HG02943 (cell line): ENCODE data around the gene ARL4D.
"Not testable (repeated sequence)": the region's sequence is repeated elsewhere in the genome, so short reads cannot be mapped to it uniquely, and the experiment has no call there.

Source experiments
- ATAC-seq: cut with Tn5 transposase; IDR thresholded peaks from one replicate; pipeline ENCODE4 v1.9.1; 2021; ENCODE audit warnings: mild to moderate bottlenecking, low read depth, moderate library complexity; ENCODE audit not compliant: unreplicated experiment

ARL4D gene

DNA sequence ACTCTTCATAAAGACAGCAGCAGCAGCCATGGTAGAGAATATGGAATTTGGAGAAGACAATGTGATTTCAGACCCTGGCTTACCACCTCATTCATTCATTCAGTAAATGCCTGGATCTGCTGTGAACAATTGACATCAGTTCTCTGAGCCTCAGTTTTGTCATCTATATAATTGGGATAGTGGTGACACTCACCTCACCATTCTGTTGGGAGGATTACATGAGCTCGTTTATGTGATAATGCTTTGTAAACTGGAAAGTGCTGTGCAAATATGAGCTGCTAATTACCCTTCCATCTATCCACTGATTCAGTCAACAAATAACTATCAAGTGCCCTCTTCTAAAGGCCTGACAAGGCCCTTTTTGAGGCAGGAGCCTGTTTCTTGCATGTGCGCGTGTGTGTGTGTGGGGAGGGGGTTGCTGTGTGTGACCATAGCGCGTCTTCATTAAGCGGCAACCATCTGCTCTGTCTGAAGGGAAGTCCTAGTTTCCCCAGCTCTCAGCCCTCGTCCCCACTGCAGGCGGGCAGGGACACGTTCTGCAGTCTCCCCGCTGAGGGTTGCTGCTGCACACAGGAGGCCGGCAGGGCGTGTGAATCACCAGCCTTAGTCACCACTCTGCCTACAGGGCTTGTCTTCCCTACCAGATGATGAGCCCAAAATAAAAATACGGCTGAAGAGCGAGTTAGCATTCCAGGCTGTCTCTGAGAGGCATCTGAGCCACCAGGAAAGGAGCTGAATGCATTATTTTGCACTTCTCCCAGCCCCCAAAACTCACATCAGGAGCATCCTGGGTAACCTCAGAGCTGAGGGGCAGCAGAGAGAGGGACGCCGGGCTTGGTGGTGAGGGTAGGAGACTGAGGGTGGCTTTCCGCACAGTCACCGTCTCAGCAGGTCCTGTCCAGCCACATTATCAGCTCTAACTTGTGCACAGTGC, 19.9 kb downstream of the ARL4D start:
- ATAC-seq = no peak

DNA sequence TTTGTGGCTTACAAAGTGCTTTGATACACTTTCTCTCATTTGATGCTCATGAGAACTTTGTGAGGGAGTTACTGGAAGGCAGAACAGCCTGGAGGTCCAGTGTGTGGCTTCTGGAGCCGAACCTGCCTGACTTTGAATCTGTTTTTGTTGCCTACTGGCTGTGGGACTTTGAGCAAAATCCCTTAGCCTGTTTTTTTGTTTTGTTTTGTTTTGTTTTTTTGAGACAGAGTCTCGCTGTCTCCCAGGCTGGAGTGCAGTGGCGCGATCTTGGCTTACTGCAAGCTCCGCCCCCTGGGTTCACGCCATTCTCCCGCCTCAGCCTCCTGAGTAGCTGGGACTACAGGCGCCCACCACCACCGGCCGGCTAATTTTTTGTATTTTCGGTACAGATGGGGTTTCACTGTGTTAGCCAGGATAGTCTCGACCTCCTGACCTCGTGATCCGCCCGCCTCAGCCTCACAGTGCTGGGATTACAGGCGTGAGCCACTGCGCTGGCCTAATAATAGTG, 20.6 kb downstream of the ARL4D start:
- ATAC-seq = not testable (repeated sequence)

DNA sequence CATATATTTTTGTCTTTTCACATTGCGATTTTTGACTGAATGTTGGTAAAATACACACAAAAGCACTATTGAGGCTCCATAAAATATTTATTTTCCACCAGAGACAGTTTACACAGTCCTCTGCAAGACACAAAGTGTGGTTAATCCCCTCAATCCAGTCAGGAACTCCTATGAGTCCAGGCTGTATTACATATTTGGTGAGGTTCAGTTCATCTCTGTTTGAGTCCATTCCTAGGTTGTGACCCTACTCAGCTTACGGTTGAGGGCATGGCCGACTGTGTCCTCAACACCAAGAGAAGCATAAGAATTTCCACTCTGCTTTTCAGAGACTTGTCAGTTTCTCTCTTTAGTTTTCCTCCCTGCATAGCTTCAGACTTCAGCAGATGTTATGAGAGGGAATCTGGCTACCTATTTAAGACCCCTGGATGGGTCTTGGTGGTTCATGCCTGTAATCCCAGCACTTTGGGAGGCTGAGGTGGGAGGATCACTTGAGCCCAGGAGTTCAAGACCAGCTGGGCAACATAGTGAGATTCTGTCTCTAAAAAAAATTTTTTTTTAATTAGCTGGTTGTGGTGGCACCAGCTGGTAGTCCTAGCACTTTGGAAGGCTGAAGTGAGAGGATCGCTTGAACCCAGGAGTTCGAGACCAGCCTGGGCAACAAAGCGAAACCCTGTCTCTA, 25.1 kb downstream of the ARL4D start:
- ATAC-seq = no peak

DNA sequence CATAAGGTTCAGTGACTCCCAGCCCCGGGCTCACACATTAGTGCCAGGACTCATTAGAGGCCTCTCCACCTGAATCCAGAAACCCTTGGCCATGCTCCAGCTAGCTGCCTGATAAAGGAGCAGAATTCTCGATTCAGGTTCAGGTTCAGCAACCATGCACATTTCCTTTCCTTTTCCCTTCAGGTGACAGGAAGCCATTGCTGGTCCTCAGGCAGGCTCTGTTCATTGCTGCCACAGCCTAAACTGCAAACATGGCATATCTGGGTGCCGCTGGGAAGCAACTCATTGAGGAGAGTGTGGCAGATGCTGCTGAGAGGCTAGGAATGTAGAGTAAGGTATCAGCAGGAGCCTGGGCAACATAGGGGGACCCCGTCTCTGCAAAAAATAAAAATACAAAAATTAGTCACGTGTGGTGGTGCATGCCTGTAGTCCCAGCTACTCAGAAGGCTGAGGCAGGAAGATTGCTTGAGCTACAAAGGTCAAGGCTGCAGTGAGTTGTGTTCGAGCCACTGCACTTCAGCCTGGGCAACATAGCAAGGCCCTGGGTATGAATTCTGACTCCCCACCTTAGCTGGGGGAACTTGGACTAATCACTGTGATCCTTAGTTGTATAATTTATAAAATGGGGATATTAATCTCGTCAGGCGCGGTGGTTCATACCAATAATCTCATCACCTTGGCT, 28.7 kb downstream of the ARL4D start:
- no peak for ATAC-seq

DNA sequence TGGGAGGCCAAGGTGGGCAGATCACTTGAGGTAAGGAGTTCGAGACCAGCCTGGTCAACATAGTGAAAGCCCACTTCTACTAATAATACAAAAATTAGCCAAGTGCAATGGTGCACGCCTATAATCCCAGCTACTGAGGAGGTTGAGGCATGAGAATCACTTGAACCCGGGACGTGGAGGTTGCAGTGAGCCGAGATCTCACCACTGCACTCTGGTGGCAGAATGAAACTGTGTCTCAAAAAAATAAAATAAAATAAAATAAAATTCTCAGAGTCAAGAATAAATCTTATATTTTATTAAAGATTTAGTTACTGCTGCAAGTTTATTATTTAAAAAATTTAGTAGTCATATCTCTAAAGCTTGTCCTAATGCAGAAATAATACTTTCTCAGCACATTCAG, 29.7 kb downstream of the ARL4D start:
- no peak for ATAC-seq

DNA sequence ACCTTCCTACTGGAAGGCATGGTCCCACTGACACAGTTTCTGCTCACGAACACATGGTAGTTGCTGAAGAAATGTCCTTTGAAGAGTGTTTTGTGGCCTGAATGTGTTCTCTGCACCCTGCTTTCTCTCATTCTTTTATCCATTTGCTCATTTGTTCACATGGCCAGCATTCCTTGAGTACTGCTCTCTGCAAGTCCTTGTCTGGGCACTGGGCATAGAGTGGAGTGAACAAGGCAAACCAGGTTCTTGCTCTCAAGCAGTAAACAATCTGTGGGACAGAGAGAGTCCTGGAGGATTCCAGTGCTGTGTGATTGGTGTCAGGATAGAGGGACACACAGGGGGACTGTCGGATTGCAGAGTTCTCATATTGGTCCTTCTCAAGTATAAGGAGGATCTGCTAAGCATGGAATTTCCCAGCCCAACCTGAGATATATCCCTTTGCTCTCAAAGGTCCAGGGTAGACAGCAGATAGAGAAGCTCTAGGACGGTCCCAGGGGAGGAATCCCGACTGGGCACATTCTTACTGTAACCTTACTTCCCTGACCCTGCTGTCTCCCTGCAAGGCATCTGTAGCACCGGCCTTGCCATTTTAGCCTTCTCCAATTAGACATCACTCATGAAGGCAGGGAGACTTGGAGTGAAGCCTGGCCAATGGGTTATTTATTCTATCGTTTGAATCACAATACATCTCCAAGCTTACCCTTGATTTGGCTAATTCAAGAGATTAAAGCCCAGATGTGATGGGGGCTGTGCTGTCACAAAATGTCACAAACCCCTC, 32.3 kb downstream of the ARL4D start:
- no peak for ATAC-seq

DNA sequence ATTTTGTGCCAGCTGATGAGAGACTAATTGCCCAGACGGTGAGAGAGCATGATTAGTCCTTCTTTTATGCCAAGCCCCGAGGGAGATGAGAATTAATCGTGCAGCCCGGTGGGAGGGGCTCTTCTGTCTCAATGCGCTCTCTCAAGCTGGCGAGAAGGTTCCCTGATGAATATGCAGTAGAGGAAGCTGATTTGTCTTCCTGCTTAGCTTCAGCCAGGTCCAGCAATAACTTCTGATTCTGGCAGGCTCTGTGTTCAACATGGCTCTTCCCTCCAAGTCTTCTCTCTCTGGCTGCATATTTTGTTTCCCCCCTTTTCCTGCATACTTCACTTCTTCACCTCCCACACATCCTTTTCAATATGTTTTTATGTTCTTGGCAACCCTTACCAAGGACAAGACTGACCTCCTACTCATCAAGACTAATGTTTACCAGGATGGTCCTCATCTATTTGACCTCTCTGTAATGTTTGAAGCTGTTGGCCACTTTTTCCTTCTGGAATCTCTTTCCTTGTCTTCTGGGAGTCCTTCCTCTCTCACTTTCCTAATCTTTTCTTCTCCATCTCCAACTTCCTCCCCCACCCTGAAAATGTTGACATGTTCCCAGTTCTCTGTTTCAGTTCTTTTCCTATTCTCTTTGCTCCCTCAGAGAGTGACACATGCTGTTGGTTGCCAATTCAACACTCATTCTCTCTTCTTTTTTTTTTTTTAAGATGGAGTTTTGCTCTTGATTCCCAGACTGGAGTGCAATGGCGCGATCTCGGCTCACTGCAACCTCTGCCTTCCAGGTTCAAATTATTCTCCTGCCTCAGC, 33.1 kb downstream of the ARL4D start:
- ATAC-seq = no peak

DNA sequence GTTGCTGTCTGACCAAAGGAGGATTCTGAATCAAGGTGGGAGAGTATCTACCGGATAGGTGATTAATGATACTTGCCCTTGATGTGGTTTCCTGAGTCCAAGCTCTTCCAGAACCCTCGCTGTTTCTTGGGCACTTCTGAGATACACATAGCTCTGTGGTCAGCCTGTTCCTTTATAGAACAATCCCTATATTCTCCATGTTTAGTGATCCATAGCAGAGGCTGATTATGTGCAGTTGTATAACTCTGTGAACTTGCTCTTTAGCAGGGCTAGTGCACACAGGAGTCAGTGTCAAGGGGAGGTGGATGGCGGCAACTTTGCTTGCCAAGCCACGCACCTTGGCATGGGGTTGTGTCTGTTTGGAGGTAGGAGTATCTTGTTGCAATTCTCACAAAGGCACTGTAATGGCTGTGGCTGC, 36.1 kb downstream of the ARL4D start:
- ATAC-seq = no peak

DNA sequence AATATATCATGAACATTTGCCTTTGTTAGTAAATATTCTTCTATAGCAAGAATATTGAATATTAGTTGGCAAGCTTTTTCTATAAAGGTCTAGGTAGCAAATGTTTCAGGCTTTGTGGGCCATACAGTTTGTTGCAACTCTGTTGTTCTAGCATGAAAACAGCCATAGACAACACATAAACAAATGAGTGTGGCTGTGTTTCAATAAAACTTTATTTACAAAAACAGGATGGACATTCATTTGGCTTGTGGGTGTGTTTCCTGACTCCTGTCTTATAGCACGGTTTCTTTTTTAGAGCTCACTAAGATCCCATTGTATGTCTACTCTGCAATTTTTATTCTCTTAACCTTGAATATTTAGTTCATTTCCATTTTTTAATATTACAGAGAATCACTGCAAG, 39.0 kb downstream of the ARL4D start:
- no peak for ATAC-seq

DNA sequence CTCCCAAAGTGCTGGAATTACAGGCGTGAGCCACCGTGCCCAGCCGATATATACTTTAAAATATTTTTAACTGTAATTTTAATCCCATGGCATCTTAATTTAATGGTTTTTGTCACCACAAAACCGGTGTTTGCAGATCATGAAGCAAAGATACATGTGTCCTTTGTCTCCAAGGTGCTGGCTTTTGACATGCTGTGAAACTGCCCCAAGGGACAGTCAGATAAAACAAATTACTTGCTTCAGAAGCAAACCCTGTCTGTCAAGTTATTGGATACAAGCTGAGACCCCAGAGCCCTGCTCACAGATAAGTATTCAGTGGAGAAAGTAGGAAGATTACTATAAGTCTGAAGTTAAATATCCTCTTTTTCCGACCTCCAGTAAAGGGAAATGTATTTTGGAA, 39.8 kb downstream of the ARL4D start:
- no peak for ATAC-seq

DNA sequence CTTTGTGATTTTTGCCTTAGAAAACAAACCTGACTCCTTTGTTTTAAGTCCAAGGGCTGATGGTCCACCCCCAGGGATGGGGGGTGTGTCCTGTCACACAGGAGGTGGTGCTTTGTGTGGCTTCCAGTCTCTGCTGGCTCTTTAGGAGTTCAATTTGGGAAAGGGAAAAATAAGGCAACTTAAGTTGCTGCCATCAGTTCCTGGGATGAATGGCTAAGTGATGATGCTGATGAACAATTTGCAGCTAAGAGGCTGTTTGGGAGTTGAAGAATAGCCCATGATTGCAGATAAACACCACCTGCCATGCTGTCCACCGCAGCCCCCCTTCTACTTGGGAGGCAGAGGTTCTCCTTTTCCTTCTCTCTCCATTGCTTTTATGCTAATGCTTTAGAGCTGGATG, 40.2 kb downstream of the ARL4D start:
- no peak for ATAC-seq

DNA sequence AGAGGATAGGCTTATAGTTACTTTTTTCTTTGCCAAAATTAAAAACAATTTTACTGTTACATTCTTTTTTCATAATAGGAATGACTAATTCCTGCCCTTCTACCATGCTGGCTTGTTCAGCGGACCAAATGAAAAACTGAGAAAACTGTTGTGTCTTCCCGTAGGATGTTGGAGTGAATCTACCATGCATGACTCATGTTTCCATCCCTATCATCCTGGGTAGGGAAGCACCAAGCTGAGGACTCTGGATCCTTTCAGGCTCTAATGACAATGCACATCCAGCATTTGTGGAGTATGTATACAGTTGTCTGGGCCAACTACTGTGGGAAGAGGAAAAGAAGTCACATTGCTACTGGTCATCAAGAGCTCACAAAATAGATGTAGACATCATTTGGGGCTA, 43.9 kb downstream of the ARL4D start:
- no peak for ATAC-seq

DNA sequence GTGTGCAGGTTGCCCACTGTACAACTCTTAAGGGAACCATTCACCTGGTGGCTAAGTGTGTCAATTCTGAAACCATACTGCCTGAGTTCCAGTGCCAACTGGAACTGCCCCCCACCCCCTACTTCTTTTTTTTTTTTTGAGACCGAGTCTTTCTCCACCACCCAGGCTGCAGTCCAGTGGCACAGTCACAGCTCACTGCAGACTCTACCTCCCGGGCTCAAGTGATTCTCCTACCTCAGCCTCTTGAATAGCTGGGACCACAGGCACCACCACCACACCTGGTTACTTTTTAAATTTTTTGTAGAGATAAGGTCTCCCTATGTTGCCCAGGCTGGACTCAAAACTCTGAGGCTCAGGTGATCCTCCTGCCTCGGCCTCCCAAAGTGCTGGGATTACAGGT, 44.6 kb downstream of the ARL4D start:
- ATAC-seq = no peak

DNA sequence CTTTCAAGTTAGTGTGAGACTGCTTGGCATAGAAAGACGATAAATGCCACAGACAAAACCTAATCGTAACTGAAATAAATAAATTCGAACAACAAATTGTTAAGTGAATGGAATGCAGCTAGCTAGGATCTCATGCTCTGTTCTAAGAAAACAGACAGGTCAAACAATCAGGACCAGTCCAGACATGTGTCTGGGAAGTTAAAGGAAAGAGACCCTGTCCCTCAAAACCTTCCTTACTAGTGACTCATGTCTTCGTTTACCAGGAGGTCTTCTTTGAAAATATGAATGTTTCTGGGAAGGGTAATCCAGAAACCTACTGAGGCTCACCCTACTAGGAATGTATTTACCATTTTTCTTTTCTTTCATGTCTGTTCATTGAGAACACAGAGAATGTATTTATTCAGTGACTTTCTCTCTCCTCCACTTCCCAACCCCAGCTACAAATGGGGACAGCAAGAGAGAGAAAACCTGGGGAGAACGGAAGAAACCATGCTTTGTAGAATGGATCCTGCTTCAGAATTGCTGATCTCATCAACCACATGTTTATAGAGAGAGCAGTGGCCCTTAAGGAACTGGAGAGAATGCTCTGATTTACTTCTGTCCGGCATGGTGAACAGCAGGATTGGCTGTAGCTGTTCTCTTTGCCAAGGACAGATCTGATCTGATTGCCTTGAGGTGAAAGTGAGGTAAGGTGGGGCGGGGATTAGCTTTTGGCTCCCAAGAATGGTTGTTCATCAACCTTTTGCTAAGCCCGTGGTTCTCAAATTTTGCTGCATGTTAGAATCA, 45.6 kb downstream of the ARL4D start:
- no peak for ATAC-seq

DNA sequence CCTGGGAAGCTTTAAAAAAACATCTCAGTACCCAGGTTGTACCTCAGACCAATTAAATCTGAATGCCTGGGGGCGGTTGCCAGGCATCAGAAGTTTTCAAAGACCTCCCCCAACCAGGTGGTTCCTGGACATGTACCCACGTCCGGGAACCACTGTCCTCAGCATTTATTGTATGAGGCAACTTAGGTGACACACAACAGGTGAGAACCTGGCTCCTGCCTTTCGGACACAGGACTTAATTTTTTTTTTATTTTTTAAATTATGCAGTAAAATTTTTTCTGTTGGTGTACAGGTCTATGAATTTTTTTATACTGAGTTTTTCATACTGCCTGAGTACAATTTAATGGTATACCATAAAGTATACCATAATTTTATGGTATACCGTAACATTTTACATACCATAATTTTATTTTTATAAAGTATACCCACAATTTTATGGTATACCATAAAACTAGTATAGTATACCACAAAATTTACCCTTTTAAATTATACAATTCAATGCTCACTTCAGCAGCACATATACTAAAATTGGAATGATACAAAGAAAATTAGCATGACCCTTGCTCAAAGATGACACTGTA, 46.3 kb downstream of the ARL4D start:
- no peak for ATAC-seq

DNA sequence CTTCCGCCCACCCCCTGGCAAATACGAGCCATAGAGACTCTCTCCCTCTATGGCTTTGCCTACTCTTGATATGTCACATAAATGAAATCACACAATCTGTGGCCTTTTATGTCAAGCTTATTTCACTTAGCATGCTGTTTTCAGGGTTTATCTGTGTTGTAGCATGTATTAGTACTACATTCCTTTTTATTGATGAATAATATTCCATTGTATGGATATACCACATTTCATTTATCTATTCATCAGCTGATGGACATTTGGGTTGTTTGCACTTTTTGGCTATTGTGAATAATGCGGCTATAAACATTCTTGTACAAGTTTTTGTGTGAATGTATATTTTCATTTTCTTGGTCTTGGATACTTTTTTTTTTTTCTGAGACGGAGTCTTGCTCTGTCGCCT, 48.0 kb downstream of the ARL4D start:
- no peak for ATAC-seq

DNA sequence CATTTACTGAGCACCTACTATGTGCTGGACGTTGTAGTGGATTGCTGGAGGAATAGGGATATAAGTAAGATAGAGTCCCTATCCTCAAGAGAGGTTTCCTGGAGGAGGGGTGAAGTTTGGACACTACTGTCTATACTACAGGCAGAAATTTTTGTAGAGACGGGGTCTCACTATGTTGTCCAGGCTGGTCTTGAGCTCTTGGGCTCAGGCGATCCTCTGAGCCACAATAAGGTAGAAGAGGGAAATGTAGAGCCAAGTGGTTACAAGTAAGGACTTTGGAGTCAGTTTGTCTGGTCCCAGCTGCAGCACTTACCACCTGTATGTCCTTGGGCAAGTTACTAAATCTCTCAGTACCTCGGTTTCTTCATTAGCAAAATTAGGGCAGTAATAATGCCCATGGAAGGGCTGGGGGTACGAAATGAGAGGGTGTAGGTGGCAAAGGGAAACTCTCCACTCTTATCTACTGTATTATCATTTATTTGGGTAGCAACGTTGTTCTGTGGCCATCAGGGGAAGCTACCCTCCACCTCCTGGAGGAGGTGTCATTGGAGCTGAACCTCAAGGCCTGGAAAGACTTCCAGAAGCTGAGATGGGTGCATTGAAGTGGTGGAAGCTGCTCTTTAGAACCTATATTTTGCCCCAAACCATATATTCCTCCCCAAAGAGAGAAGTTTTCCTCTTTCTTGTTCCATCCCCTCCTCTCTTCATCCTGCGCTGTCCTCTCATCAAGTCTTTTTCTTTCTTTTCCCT, 50.1 kb downstream of the ARL4D start:
- ATAC-seq = no peak
